DMS153 treated with DMSO at 0.1 percent for 48 hours (cell line): ENCODE data around the gene FAM200B.

ENCODE experiments used
- DNase-seq: peaks from one replicate; lab custom pipeline; 2025; ENCODE audit not compliant: unreplicated experiment; lab: John Stamatoyannopoulos, UW

Gene FAM200B

DNA sequence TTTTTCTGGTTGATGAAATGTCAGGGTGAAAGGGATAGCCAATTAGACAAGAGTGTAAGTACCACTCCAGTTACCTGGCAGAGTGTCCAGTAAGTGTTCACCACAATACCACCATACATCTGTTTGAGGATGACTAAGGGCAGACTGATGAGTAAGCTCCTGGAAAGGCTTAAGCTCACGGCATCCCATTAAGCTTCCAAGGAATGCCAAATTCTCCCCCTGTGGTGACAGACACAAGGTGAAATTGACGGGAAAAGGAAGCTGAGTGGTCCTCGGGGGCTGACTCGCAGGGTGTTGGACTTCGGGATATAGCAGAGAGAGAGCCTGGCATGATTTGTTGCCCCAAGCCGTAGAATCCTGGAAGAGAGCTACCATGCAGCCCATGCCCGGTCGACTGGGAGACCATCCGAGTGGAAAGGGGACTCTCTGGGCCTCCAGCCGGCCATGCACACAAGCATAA, 13.6 kb downstream of the FAM200B start:
- no peak for DNase-seq

DNA sequence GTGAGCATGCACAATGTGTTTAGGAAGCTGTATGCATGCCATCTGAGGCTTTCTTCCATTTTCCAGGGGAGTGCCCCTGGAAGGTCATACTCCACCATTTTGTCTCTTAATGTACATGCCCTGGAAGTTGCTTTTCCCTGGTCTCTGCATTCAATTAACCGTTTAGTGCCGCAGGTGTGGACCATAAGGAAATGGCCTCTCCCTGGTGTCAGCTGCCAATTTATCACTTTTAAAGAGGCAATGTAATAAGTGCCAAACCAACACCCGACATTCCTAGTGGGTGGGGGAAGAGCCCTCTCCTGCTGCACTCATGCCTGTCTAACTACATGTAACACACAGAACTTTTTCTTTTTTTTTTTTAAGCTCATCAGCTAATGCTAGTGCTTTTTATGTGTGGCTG, 14.1 kb downstream of the FAM200B start:
- no peak for DNase-seq

DNA sequence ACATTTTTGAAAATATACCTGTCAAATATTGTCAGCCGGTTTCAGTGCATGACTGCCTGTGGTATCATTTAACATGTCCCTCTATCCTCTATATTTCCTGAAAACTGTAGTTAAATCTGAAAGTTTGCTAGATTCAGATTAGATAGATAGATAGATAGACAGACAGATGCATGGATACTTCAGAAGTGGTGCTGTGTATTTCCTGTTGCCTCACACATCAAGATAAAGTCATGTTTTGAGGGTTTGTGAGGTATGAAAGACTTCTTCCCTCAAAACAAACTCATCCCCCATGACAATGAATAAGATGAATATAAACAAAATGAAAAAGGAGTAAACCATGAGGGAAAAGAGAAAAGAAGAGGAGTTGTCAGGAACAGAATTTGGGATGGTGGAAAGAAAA, 15.2 kb downstream of the FAM200B start:
- DNase-seq, result no peak

DNA sequence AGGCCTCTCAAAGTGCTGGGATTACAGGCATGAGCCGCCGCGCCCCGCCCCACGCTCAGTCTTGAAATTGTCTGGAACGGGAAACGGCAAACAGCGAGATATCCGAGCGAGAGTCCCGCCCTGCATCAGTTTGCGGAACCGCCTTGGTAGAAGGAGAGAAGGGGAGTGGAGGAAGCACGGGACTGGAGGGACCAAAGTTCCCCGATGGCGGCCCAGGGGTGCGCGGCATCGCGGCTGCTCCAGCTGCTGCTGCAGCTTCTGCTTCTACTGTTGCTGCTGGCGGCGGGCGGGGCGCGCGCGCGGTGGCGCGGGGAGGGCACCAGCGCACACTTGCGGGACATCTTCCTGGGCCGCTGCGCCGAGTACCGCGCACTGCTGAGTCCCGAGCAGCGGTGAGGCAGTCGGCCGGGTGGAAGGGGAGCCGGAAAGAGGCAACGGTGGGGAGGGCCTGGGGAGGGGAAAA, 21.3 kb downstream of the FAM200B start, which contains the start of gene BST1:
TSS of gene BST1 (plus strand) at position 125 of the 463 bp plus-strand sequence. CDS start at position 205, 80 bp downstream.
- DNase-seq, result no peak

DNA sequence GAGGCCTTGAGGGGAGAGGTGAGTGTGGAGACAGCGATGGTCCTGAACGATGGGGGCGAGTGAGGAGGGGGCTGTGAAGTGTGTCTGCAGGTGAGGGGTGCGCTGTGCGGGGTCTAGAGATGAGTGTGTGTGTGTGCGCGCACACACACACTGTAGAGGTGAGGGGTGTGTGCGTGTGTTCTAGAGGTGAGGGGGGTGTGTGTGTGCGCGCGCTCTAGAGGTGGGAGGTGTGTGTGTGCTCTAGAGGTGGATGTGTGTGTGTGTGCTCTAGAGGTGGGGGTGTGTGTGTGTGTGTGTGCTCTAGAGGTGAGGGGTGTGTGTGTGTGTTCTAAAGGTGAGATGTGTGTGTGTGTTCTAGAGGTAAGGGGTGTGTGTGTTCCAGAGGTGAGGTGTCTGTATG, 21.8 kb downstream of the FAM200B start:
- DNase-seq, result no peak

DNA sequence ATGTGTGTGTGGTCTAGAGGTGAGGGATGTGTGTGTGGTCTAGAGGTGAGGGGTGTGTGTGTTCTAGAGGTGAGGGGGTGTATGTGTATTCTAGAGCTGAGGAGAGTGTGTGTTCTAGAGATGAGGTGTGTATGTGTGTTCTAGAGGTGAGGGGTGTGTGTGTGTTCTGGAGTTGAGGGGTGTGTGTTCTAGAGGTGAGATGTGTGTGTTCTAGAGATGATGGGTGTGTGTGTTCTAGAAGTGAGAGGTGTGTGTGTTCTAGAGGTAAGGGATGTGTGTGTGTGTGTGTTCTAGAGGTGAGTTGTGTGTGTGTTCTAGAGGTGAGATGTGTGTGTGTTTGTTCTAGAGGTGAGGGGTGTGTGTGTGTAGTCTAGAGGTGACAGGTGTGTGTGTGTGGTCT, 22.5 kb downstream of the FAM200B start:
- no peak for DNase-seq

DNA sequence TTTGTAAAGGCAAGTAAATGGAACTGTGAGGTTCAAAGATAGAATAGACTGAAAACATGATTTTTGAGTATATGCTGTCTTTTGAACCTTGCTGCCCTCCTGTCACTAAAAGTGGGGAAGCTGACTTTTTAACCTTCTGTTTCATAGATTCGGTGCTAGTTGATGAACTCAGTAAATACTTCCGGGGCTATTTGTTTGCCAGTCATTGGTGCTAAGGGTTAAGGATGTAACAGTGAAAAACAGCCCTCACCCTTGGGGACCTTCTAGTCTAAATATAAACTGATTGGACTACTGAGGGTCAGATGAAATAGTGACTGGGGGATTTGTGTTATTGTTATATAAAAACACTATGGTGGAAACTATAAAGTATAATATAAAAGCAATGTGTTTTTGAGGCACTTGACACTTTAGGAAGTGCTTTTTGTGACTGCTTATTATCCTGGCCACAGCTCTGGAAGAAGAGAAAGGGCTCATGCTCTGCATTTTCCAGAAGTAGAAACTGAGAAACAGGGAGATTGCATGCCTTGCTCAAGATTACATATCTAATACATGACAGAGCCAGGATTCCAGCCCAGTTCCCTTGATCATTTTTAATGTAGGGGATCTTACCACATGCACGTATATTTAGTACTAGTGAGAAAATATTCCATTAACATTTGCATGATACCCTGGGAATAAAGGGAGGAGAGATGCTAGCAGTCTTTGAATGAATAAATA, 25.2 kb downstream of the FAM200B start:
- no peak for DNase-seq

DNA sequence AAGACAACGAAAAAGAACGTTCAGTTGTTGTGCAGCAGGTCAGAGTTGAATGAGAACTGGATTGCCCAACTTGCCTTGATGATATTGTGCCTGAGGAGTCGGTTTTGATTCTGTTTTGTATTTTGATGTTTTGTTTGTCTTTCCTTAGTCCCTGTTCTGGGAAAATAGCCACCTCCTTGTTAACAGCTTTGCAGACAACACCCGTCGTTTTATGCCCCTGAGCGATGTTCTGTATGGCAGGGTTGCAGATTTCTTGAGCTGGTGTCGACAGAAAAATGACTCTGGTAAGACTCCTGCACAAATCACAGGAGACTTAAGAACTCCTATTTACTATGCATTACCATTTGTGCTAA, 25.7 kb downstream of the FAM200B start:
- DNase-seq, result no peak

DNA sequence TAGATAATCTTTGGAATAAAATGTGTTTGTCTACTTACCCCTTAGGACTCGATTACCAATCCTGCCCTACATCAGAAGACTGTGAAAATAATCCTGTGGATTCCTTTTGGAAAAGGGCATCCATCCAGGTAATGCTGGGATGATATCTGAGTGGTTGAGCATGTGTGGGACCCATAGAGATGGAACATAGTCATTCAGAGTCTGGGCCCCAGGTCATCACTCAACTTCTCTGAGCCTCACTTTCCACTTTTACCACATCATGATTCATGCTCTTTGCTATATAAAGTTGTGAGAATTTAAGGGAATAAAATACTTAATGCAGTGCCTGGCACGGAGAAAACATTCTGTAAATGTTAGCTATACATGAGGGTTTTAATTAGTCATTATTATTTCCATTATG, 30.1 kb downstream of the FAM200B start:
- DNase-seq, result no peak

DNA sequence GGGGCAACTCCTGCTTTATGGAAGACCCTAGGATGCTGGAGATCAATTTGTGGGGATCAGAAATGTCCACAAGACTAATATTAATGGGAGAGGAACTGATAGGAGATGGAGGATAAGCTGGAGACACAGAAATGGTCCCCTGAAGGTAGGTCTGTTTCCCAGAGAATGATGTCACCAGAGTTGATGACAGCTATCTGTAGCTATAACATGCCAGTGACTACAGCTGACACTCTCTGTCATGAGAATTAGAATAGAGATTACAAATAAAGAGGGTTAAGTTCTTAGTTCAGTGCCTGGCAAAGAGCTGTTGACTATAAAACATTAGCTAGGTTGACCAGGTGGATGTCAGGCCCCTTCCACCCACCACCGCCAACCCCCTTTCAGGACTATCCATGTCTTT, 30.6 kb downstream of the FAM200B start:
- no peak for DNase-seq

DNA sequence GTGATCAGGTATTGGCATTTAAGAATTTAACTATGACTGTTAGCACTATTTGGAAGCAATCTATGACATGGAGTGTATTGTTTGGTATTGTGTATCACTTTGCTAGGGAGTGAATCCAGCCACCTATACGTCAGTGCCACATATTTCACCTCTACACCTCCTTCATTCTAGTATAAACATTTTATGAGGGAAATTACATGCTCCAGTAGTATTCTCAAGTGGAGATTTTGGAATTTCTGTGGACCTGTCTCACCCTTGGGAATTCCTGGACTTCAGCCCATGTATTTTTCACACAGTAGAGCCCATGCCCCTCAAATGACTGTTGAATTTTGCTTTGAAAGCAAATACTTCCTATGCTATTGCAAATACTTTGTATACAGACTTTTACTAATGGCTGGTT, 32.5 kb downstream of the FAM200B start:
- no peak for DNase-seq

DNA sequence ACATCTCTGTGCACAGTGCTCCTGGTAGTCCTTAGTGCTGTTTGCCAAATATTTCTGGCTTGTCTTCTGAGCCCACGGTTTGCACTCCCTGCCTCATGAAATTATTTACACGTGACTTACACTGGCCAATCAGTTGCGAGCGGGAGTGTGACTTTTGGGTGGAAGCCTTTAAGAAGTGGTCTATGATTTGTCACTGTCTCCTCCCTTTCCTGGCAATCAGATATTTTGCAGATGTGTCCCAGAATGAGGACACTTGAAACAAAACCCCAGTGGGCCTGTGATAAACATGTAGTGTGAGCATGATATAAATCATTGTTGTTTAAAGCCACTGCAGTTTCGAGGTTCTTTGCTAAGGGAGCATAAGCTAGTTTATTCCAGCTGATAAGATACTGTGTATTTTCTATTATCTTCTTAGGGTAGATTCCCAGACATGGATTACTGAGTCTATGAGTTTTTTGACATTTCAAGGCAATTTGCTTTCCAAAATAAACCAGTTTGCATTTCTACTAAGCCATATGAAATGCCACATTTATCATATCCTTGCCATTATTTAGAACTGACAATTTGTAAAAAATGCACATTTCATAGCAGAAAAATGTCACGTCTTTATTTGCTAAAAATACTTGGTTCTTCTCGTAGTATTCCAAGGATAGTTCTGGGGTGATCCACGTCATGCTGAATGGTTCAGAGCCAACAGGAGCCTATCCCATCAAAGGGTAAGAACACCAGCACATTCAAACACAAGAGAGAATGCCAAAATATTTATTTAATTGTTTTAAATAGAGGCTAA, 33.2 kb downstream of the FAM200B start:
- DNase-seq, result no peak

DNA sequence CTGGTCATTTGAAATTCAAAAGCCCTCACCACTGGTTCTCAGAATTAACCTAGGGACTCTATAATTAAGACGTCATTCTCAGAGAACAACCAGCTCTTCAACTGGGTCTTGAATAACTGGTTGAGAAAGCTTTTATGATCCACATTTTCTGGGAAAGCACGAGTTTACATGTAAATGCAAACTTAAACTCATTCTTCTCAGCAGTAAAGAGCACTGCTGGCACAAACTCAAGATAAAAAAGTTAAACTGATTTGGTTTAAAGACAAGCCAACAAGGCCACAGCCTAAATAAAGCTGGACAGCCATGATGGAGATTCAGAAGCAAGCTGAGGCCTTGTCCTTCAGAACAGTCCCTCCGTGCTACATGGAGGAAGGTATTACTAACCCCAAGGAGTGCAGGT, 34.5 kb downstream of the FAM200B start:
- no peak for DNase-seq

DNA sequence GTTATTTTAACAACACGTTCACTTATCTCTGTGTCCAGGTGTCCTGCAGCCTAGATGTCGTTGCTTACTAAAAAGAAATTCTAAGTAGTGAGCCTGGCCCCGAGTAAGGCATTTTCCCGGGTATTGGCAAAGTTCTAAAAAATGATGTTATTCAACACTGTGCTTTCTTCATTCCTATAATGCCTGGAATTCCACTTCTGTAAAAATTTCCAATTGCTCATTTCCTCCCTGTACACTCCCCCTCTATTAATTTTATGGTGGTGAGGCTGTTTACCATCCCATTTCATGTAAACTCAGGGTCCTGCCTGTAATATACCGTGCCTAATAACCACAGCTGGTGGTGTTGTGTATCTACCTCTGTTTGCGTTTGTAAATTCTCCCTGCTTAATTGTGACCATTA, 35.5 kb downstream of the FAM200B start:
- no peak for DNase-seq

DNA sequence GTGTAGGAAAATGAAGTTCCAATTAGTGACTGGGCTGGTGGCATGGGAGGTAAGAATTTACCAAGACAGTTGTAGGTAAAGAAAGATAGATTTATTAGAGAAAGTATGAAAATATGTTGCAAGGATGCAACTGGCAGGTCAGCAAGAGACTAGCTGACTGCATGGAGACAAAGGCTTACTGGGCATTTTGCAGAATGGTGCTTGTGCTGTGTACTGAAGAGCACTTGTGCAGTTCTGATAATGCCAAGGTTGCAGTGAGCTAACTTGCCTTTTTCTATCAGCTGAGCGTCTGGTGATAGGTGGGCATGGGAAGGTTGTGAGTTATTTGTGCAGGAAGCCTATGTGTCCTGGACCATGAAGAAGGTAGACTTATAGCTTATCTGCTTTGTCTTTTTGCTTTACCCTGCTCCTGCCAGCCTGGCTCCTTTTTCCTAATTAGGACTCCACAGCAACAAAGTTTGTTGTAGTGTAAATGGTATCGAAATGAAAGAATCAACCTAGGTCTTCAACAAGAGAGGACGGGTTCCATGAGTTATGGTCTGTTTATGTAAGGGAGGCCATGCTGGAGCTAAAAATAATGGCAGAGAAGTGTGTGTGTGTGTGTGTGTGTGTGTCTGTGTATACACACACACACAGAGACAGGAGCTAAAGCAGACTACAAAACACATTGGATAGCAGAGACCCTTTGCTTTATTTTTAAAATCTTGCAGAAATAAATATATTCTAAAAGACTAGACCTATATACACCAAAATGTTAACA, 36.2 kb downstream of the FAM200B start:
- DNase-seq, result no peak

DNA sequence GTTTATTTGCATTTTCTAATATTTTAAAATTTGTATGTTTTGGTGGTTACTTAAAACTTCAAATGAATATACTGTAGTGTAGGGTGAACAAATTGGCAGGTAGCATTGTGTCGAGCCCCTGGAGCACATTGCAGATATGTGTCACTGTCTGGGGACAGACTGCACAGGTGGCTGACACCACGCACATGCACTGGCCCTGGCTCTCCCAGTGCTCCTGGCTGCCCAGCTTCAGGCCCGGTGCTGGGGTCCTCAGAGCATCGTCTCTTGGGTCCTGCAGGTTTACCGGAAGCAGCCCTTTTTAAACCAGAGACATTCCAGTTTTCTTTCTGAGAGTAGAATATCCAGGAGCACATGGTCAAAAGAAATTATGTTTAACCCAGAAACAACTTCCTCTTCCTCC, 36.8 kb downstream of the FAM200B start:
- no peak for DNase-seq

DNA sequence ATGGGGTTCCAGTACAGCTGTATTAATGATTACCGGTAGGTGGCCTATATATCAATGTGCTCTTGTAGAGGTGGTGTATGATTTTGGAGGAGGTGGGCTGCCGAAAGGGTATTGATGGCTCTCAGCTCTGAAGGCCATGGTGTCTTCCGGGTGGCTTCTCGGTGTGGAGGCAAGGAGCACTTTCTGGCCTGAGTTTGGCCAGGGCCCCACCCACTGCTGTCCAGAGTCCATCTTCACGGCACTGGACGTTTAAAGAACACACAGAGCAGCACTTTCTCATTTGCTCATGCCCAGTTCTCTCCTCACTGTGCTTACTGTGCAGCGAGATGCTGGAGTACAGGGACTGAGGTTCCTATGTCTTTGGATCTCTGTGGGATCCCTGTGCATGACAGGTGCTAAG, 37.3 kb downstream of the FAM200B start:
- no peak for DNase-seq

DNA sequence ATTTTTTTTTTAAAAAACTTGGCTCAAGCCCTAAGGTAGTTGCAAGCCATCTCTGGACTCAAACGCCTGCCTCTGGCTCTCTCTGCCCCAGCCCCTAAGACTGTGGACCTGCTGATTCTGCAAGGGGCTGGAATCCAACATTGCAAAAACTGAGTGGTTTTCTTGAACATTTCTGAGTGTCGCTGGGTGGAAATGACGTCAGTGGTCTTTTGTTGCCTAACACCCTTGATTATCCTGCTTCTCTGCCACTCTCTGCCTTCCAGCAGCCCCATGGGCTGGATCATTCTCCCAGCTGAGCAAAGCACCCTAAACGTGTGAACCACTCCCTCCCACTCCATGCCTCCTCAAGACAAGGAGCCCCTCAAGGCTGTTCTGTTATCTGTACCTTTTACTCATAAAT, 37.9 kb downstream of the FAM200B start:
- DNase-seq, result no peak

DNA sequence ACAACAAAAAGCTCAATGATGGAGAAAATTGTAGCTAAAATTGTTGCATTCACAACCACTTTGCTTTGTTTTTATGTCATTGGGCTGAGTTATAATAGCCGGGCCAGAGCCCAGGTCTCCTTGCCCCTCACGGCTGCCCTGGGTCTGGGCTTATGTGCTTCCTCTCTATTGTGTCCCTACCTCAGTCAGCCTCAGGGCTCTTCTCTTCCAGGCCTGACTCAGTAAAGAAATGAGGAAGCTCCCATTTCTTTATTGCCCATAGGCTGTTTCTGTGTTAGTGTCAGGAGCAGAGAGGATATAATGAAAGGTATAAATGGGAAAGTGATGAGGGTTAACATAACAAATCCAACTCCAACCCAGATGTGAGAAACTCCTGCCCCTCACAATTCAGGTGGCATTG, 39.2 kb downstream of the FAM200B start:
- no peak for DNase-seq

DNA sequence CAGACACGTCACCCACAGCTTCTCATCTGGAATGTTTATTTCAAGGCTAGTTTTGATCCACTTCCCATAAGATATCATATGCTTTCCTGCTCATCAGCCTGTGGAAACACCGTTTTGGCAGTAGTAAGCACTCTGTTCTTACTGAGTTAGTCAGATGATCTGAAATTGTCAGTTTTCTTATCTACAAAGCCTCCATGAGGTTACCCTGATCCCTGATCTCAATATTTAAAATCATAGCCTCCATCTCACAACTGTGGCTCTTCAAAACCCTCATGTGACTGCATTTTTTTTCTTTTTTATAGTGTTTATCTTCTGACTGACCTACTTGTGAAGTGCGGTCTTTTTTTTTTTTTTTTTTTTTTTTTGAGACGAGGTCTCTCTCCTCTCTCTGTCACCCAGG, 44.0 kb downstream of the FAM200B start:
- DNase-seq, result no peak

DNA sequence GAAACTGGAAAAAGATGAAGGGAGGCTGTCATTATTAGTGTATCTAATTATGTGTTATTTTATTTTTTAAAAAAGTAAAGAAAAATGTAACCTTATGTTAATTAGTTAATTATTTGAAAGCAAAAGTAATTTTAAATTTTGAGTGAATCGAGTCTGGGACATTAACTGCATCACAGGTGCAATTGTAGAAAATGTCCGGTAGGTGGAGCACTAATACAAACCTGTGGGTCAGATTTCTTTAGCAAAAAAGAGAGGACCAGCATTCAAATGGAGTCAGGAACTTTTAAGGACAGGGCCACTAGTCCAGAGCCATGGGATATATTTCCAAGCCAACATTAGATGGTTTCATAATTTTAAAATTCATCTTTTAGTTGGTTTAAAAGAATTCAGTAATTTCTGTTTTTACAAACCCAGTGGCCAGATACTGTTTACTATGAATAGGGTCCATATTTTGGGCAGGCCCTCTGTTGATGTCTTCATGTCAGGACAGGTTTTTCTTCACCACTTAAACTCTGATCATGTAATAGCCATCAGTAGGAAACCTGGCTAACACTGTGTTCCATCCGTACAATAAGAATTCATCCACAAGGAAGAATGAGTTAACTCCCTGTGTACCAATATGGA, 48.4 kb downstream of the FAM200B start:
- DNase-seq, result peak; percentile 1
